ENCODE data around the gene ACADL. TPM values are rescaled to one million over a fixed set of nuclear protein-coding genes. Genes with fewer than 3 reads are reported as not detected.

Gene ACADL
- total and polyA plus RNA-seq, 2 of the 13 experiments (the other 11 are each of a cell fraction or from before 2014, with no cell fraction given), result not detected

GRCh38 chr2:210174086-210174485 lies 51.2 kb downstream of the ACADL start:
- H3K4me2 ChIP-seq (ENCODE audit: low read depth, low read length), result no peak overlapping the region
- no TSS peak for BruUV-seq (replicated peaks)
- intact Hi-C loops (cut with micrococcal nuclease; ENCODE audit: unreplicated experiment) (loop anchor here (5.0 kb wide), 1 partner anchor 62 kb away; no protein-coding TSS in a partner anchor), in situ Hi-C loops (cut with HindIII; ENCODE audit: extremely low pct_ligation_motif_present, low pct_unique_long_range_greater_than_20kb) (no loop called here)
- no peaks in the 10 kb centered on the region for H4K20me1 ChIP-seq (ENCODE audit: insufficient read depth, low read length)
- DNase-seq (ENCODE audit: low spot score) (no peak), FAIRE-seq (no peak), ATAC-seq (no peak)
- TF ChIP-seq, protein P1, sequence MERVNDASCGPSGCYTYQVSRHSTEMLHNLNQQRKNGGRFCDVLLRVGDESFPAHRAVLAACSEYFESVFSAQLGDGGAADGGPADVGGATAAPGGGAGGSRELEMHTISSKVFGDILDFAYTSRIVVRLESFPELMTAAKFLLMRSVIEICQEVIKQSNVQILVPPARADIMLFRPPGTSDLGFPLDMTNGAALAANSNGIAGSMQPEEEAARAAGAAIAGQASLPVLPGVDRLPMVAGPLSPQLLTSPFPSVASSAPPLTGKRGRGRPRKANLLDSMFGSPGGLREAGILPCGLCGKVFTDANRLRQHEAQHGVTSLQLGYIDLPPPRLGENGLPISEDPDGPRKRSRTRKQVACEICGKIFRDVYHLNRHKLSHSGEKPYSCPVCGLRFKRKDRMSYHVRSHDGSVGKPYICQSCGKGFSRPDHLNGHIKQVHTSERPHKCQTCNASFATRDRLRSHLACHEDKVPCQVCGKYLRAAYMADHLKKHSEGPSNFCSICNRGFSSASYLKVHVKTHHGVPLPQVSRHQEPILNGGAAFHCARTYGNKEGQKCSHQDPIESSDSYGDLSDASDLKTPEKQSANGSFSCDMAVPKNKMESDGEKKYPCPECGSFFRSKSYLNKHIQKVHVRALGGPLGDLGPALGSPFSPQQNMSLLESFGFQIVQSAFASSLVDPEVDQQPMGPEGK (CRISPR knock-in tag; IDR thresholded peaks at IDR 0.05), result no peak
- TF ChIP-seq MAFF (IDR thresholded peaks at IDR 0.05; ENCODE audit: low read depth, low read length) (peak; percentile 84), MAFK (conservative IDR thresholded peaks at IDR 0.05 in 1 of 2, IDR thresholded peaks at IDR 0.05 in 1 of 2; ENCODE audit: low read length in 2 of 2) (peak; percentile 69 to 85), AKAP8 (CRISPR knock-in tag; IDR thresholded peaks at IDR 0.05) (no peak), ZNF44 (CRISPR knock-in tag; IDR thresholded peaks at IDR 0.05) (no peak)
- no peak overlapping the region for H3K9ac ChIP-seq (ENCODE audit: insufficient read depth, low read depth, low read length)
- H2AFZ ChIP-seq (ENCODE audit: low read length), result no peak overlapping the region
- H3K36me3 ChIP-seq (replicated peaks in 1 of 2; ENCODE audit: control insufficient read depth in 1 of 2, insufficient read depth in 2 of 2, low read length in 2 of 2), result no peaks in the 10 kb centered on the region
- POLR2A ChIA-PET, result no interaction called here
- no peaks in the 10 kb centered on the region; a peak in 2 of 5 replicates for H3K27me3 ChIP-seq (ENCODE audit: control insufficient read depth in 1 of 2, insufficient read depth in 2 of 2, low read length in 2 of 2)
- peaks cover 5% of the 10 kb centered on the region for H3K79me2 ChIP-seq (ENCODE audit: insufficient read depth, low read length)
- H3K27ac ChIP-seq (ENCODE audit: extremely low read length, insufficient read depth, low read length), result no peak overlapping the region
- no peaks in the 10 kb centered on the region for H3K9me3 ChIP-seq (ENCODE audit: low read length)
- CTCF ChIA-PET (ENCODE audit: low intra/inter-chr PET ratio, low total read pairs), result no interaction called here
- H3K4me3 ChIP-seq (replicated peaks in 1 of 3; ENCODE audit: insufficient read depth in 1 of 3, low read depth in 2 of 3, low read length in 3 of 3), result no peak overlapping the region
- peaks cover 15% of the 10 kb centered on the region for H3K4me1 ChIP-seq (ENCODE audit: insufficient read depth, low read length)

DNA sequence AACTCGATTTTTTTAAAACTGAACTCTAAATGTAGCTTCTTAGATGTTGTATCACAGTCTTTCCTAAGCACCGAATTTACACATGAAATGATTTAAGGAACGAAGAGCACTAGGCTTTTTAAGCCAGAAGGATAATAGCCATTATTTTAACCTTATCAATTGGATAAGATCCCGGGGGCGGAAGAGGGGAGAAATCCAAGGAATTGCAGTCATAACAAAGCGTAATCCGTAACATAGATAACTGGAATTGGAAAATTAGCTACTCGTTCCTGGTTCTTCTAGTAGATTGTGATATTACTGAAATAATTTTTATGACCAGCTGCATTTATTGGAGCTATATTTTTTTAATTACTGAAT lies 53.0 kb downstream of the ACADL start:
- in situ Hi-C loops (cut with HindIII; ENCODE audit: extremely low pct_ligation_motif_present, low pct_unique_long_range_greater_than_20kb), result no loop called here
- ChIA-PET CTCF (ENCODE audit: low intra/inter-chr PET ratio, low total read pairs) (no interaction called here), POLR2A (no interaction called here)
- Histone ChIP-seq H3K27ac (ENCODE audit: extremely low read length, insufficient read depth, low read length) (no peak overlapping the region), H3K9me3 (ENCODE audit: low read length) (no peaks in the 10 kb centered on the region), H3K79me2 (ENCODE audit: insufficient read depth, low read length) (peaks cover 18% of the 10 kb centered on the region), H3K4me1 (ENCODE audit: insufficient read depth, low read length) (peaks cover 25% of the 10 kb centered on the region), H3K36me3 (replicated peaks in 1 of 2; ENCODE audit: control insufficient read depth in 1 of 2, insufficient read depth in 2 of 2, low read length in 2 of 2) (no peaks in the 10 kb centered on the region), H4K20me1 (ENCODE audit: insufficient read depth, low read length) (no peaks in the 10 kb centered on the region), H3K9ac (ENCODE audit: insufficient read depth, low read depth, low read length) (peak overlapping the region; percentile 71; the same call in 1 of the 2 replicates), H3K4me3 (replicated peaks in 1 of 3; ENCODE audit: insufficient read depth in 1 of 3, low read depth in 2 of 3, low read length in 3 of 3) (peak overlapping the region; percentile 83 to 99 (median 97)), H2AFZ (ENCODE audit: low read length) (peak overlapping the region; percentile 79), H3K4me2 (ENCODE audit: low read depth, low read length) (peak overlapping the region; percentile 97), H3K27me3 (ENCODE audit: control insufficient read depth in 1 of 2, insufficient read depth in 2 of 2, low read length in 2 of 2) (no peaks in the 10 kb centered on the region; a peak in 2 of 5 replicates)
- ATAC-seq, result no peak
- no peak for FAIRE-seq
- WGBS (ENCODE audit: low lambda C conversion rate), result 5% methylated on average over 8 of the region's 8 CpGs
- intact Hi-C loops (cut with micrococcal nuclease; ENCODE audit: unreplicated experiment), result loop anchor here (5.0 kb wide), 1 partner anchor 60 kb away; no protein-coding TSS in a partner anchor
- no peak for DNase-seq (ENCODE audit: low spot score)
- TF ChIP-seq CBX2 (IDR thresholded peaks at IDR 0.05; ENCODE audit: low read depth, low read length) (peak; percentile 86; the same call in 1 of the 2 replicates), CBX2 (CRISPR knock-in tag; IDR thresholded peaks at IDR 0.05; ENCODE audit: low read depth) (no peak), ELF4 (CRISPR knock-in tag; IDR thresholded peaks at IDR 0.05; ENCODE audit: borderline replicate concordance) (no peak)
- TF ChIP-seq, protein P2, sequence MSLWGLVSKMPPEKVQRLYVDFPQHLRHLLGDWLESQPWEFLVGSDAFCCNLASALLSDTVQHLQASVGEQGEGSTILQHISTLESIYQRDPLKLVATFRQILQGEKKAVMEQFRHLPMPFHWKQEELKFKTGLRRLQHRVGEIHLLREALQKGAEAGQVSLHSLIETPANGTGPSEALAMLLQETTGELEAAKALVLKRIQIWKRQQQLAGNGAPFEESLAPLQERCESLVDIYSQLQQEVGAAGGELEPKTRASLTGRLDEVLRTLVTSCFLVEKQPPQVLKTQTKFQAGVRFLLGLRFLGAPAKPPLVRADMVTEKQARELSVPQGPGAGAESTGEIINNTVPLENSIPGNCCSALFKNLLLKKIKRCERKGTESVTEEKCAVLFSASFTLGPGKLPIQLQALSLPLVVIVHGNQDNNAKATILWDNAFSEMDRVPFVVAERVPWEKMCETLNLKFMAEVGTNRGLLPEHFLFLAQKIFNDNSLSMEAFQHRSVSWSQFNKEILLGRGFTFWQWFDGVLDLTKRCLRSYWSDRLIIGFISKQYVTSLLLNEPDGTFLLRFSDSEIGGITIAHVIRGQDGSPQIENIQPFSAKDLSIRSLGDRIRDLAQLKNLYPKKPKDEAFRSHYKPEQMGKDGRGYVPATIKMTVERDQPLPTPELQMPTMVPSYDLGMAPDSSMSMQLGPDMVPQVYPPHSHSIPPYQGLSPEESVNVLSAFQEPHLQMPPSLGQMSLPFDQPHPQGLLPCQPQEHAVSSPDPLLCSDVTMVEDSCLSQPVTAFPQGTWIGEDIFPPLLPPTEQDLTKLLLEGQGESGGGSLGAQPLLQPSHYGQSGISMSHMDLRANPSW (CRISPR knock-in tag; IDR thresholded peaks at IDR 0.05; ENCODE audit: borderline replicate concordance), result no peak
- TF ChIP-seq, protein P3, sequence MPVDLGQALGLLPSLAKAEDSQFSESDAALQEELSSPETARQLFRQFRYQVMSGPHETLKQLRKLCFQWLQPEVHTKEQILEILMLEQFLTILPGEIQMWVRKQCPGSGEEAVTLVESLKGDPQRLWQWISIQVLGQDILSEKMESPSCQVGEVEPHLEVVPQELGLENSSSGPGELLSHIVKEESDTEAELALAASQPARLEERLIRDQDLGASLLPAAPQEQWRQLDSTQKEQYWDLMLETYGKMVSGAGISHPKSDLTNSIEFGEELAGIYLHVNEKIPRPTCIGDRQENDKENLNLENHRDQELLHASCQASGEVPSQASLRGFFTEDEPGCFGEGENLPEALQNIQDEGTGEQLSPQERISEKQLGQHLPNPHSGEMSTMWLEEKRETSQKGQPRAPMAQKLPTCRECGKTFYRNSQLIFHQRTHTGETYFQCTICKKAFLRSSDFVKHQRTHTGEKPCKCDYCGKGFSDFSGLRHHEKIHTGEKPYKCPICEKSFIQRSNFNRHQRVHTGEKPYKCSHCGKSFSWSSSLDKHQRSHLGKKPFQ (CRISPR knock-in tag; IDR thresholded peaks at IDR 0.05; ENCODE audit: insufficient replicate concordance), result no peak
- no TSS peak for BruUV-seq (replicated peaks)

Data from HepG2 (cell line).